Gastrocnemius medialis (tissue), 4 donors: ENCODE data around the gene SNAPC2. TPM values are rescaled to one million over a fixed set of nuclear protein-coding genes. Genes with fewer than 3 reads are reported as not detected.
"Not testable (repeated sequence)": the region's sequence is repeated elsewhere in the genome, so short reads cannot be mapped to it uniquely, and the experiment has no call there.

Experiments used
- ATAC-seq, 2 donors: fragments of 150-250 bp; one replicate each; pipeline ENCODE4 v1.9.1; 2016
- DNase-seq, 2 donors: peaks; one replicate each; pipeline ENCODE4 v3.0.0-alpha.2; 2019
- H3K27ac ChIP-seq, 4 donors: fragments of 200-600 bp; sonication (generic); 1 replicate in 1 of 4; 2 replicates in 3 of 4; pipeline ENCODE4 v1.5.1; 2016 to 2018; ENCODE audit warnings: mild to moderate bottlenecking in 2 of 4, moderate library complexity in 1 of 4
- H3K27me3 ChIP-seq, 3 donors: fragments of 200-600 bp; sonication (generic) in 2 of 3; 1 replicate in 1 of 3; 2 replicates in 2 of 3; pipeline versions ENCODE4 v1.5.1 to v1.6.0; 2016 to 2019; ENCODE audit warnings: mild to moderate bottlenecking in 1 of 3, moderate library complexity in 1 of 3
- H3K36me3 ChIP-seq, 2 donors: fragments of 200-600 bp; sonication (generic) in 1 of 2; one replicate each; pipeline ENCODE4 v1.5.1; 2017 to 2018
- H3K4me1 ChIP-seq, 2 donors: fragments of 200-600 bp; sonication (generic) in 1 of 2; one replicate each; pipeline ENCODE4 v1.5.1; 2016 to 2017; ENCODE audit warnings: mild to moderate bottlenecking in 2 of 2
- H3K4me3 ChIP-seq, 4 donors: fragments of 200-600 bp; sonication (generic) in 3 of 4; 1 replicate in 1 of 4; 2 replicates in 3 of 4; pipeline ENCODE4 v1.5.1; 2016 to 2019; ENCODE audit warnings: mild to moderate bottlenecking in 2 of 4
- H3K9me3 ChIP-seq, 3 donors: fragments of 200-600 bp; sonication (generic) in 2 of 3; 1 replicate in 1 of 3; 2 replicates in 2 of 3; pipeline ENCODE4 v1.5.1; 2016 to 2019
- CTCF ChIP-seq, 5 experiments: fragments of 450-650 bp in 3 of 5; fragments of 200-600 bp in 2 of 5; sonication (generic) in 2 of 5; IDR thresholded peaks in 4 of 5; conservative IDR thresholded peaks in 1 of 5; 1 replicate in 4 of 5; 2 replicates in 1 of 5; pipeline ENCODE4 v1.5.1; 2016 to 2019; ENCODE audit warnings: antibody characterized with exemption in 5 of 5, mild to moderate bottlenecking in 3 of 5, moderate library complexity in 3 of 5
- POLR2A ChIP-seq, 2 donors: fragments of 450-650 bp; IDR thresholded peaks; one replicate each; pipeline ENCODE4 v1.6.1; 2017; ENCODE audit warnings: antibody characterized with exemption in 2 of 2, mild to moderate bottlenecking in 2 of 2, moderate library complexity in 2 of 2
- in situ Hi-C, 4 donors: fragments of 200-750 bp; cut with MboI; loops; one replicate each; pipeline versions ENCODE4 v1.15.0 to v1.8.0; 2017; ENCODE audit warnings: low sequenced_read_pairs in 4 of 4
- intact Hi-C: fragments of 100-400 bp; cut with DNase I; formaldehyde crosslinking; loops from one replicate; pipeline ENCODE4 v1.15.1; 2023; ENCODE audit warnings: low total_unique reads
- total RNA-seq, 4 donors: library from RNA; depleted of rRNA; stranded (reverse); fragments of >200 nt; gene quantifications; one replicate each; pipeline versions ENCODE4 v1.1.0 to v1.2.3, GENCODE V29; 2016

The SNAPC2 gene
- total RNA-seq, 4 donors from 2014 or later, result 4.6 to 10.9 (median 7.1) TPM

GRCh38 chr19:7928334-7928706 is 8.2 kb downstream of the SNAPC2 start:
- no peak overlapping the region for H3K4me3 ChIP-seq
- intact Hi-C loops, result no loop called here
- H3K4me1 ChIP-seq, result peaks cover 5 to 20% of the 10 kb centered on the region in 2 donors
- no peaks in the 10 kb centered on the region for H3K9me3 ChIP-seq
- in situ Hi-C loops, result no loop called here
- H3K36me3 ChIP-seq, result peaks cover 0 to 30% of the 10 kb centered on the region in 2 donors
- peak overlapping the region; percentile 63 to 78 (median 71) for H3K27ac ChIP-seq
- no peak for ATAC-seq
- DNase-seq, result no peak
- H3K27me3 ChIP-seq, result peaks cover 0 to 6% (median 0%) of the 10 kb centered on the region in 3 donors
- no peak for TF ChIP-seq CTCF (IDR thresholded peaks at IDR 0.05 in 4 of 5, conservative IDR thresholded peaks at IDR 0.05 in 1 of 5)
- TF ChIP-seq POLR2A (IDR thresholded peaks at IDR 0.05), result no peak

- Histone ChIP-seq H3K36me3 (peaks cover 0 to 37% of the 10 kb centered on the region in 2 donors), H3K27ac (peak overlapping the region; percentile 63 to 78 (median 71)), H3K9me3 (no peaks in the 10 kb centered on the region), H3K4me1 (peaks cover 5 to 20% of the 10 kb centered on the region in 2 donors), H3K27me3 (peaks cover 0 to 6% (median 0%) of the 10 kb centered on the region in 3 donors), H3K4me3 (no peak overlapping the region)
- intact Hi-C loops (no loop called here), in situ Hi-C loops (no loop called here)
- peak; percentile 43 for ATAC-seq
- DNase-seq, result no peak
- TF ChIP-seq CTCF (IDR thresholded peaks at IDR 0.05 in 4 of 5, conservative IDR thresholded peaks at IDR 0.05 in 1 of 5) (no peak), POLR2A (IDR thresholded peaks at IDR 0.05) (no peak)
Measured at GRCh38 chr19:7928741-7929701, 8.9 kb downstream of the SNAPC2 start.

GRCh38 chr19:7930030-7930429 is 9.9 kb downstream of the SNAPC2 start:
- H3K27me3 ChIP-seq, H3K4me3 ChIP-seq, intact Hi-C loops, H3K9me3 ChIP-seq, DNase-seq, ATAC-seq, in situ Hi-C loops: not testable (repeated sequence)
- peak overlapping the region in 1 of 4 donors; percentile 78 for H3K27ac ChIP-seq
- peaks cover 0 to 47% of the 10 kb centered on the region in 2 donors for H3K36me3 ChIP-seq
- peaks cover 5 to 16% of the 10 kb centered on the region in 2 donors for H3K4me1 ChIP-seq

GRCh38 chr19:7930765-7931164 is 10.6 kb downstream of the SNAPC2 start:
- ATAC-seq, result no peak
- Histone ChIP-seq H3K4me3 (no peak overlapping the region), H3K27ac (no peak overlapping the region), H3K36me3 (peaks cover 0 to 55% of the 10 kb centered on the region in 2 donors), H3K4me1 (peaks cover 5 to 16% of the 10 kb centered on the region in 2 donors), H3K27me3 (no peaks in the 10 kb centered on the region), H3K9me3 (no peaks in the 10 kb centered on the region)
- DNase-seq, result no peak
- TF ChIP-seq POLR2A (IDR thresholded peaks at IDR 0.05) (no peak), CTCF (IDR thresholded peaks at IDR 0.05 in 4 of 5, conservative IDR thresholded peaks at IDR 0.05 in 1 of 5) (no peak)
- in situ Hi-C loops (no loop called here), intact Hi-C loops (no loop called here)
